Measurements from ENCODE around the gene CDC42.

DNA sequence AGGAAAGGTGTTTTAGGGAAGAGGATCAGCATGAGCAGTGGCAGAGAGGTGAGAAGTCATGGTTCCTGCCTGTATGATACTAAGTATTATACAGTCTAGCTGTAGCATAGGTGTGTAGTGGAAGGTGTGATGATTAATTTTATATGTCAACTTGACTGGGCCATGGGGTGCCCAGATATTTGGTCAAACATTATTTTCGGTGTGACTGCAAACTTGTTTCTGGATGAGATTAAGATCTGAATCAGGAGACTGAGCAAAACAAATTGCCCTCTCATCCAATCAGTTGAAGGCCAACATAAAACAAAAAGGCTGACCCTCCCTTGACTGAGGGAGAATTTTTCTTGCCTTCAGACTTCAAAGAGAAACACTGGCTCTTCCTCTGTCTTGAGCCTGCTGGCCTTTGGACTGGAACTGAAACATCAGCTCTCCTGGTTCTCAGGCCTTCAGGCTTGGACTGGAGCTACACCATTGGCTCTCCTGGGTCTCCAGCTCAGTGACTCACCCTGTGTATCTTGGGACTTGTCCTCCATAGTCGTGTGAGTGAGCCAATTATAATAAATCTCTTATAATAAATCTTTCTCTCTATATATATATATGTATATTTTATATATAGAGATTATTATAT lies 6.8 kb upstream of the CDC42 start:
- TF ChIP-seq NR2F6 (CRISPR knock-in tag; IDR thresholded peaks at IDR 0.05): no peak
- no peak for TF ChIP-seq ZNF121 (CRISPR knock-in tag; conservative IDR thresholded peaks at IDR 0.05)
- no peak for TF ChIP-seq POLR2A (conservative IDR thresholded peaks at IDR 0.05)
- no peak for TF ChIP-seq CHD4 (IDR thresholded peaks at IDR 0.05; ENCODE audit: insufficient read depth, insufficient replicate concordance, low read depth, low read length, poor library complexity, severe bottlenecking)
- no peak for TF ChIP-seq SIN3A (IDR thresholded peaks at IDR 0.05; ENCODE audit: borderline replicate concordance in 2 of 2, control insufficient read depth in 1 of 2, low read depth in 2 of 2, low read length in 2 of 2)
- TF ChIP-seq GATAD2A (IDR thresholded peaks at IDR 0.05): no peak
- TF ChIP-seq MXI1 (IDR thresholded peaks at IDR 0.05; ENCODE audit: low read depth, low read length): no peak
- TF ChIP-seq POLR2AphosphoS5 (IDR thresholded peaks at IDR 0.05; ENCODE audit: control insufficient read depth, insufficient read depth, low read depth, low read length): no peak
- TF ChIP-seq ZBTB7A (IDR thresholded peaks at IDR 0.05; ENCODE audit: borderline replicate concordance, control insufficient read depth, low read depth, low read length): no peak
